GM12878 (cell line): ENCODE measurements around the gene SRC. TPM values are rescaled to one million over a fixed set of nuclear protein-coding genes. Genes with fewer than 3 reads are reported as not detected.

Experiments used
- ATAC-seq: fragments of 200-7000 bp; cut with Tn5 transposase; 3 replicates; pipeline ENCODE4 v1.9.1; 2020; ENCODE audit warnings: mild to moderate bottlenecking, moderate library complexity
- BruUV-seq: library from RNA; stranded (reverse); fragments of 400-500 nt; replicated peaks from 2 replicates; lab custom pipeline; 2021; lab: Mats Ljungman, UMichigan
- CTCF ChIA-PET: fragments of 300-600 bp; sonication (Branson Sonifier 250); formaldehyde crosslinking; extraction: SDS; loops from one replicate; lab custom pipeline; 2021; ENCODE audit warnings: inconsistent platforms; lab: Yijun Ruan, JAX
- POLR2A ChIA-PET: fragments of 350-600 bp; formaldehyde crosslinking; extraction: SDS; loops from one replicate; lab custom pipeline; 2021; ENCODE audit warnings: inconsistent platforms; lab: Charles Lee
- RAD21 ChIA-PET: fragments of 300-600 bp; sonication (Branson Sonifier 250); formaldehyde crosslinking; loops from one replicate; lab custom pipeline; 2023; ENCODE audit warnings: antibody characterized with exemption; ENCODE audit not compliant: unreplicated experiment; lab: Charles Lee
- SMC1A ChIA-PET: fragments of 300-600 bp; sonication (Branson Sonifier 250); formaldehyde crosslinking; loops from one replicate; lab custom pipeline; 2023; ENCODE audit not compliant: unreplicated experiment, uncharacterized antibody; lab: Charles Lee
- DNase-seq: peaks from one replicate; pipeline ENCODE4 v3.0.0-alpha.2; 2011; ENCODE audit warnings: low read depth, low spot score
- FAIRE-seq: peaks from 3 replicates; lab custom pipeline; 2011; peaks lifted over from hg19 to GRCh38; lab: Jason Lieb, UNC
- H2AFZ ChIP-seq: 2 replicates; pipeline ENCODE4 v1.6.0; 2011; ENCODE audit warnings: low read depth, low read length, control low read depth; ENCODE audit not compliant: control insufficient read depth
- H3K27ac ChIP-seq: 2 replicates; pipeline ENCODE4 v1.5.1; 2011; ENCODE audit warnings: control low read depth; ENCODE audit not compliant: control insufficient read depth, insufficient read depth
- H3K27me3 ChIP-seq, 2 experiments: replicated peaks in 1 of 2; 2 replicates each; pipeline versions ENCODE4 v1.6.0 to v1.6.1; 2011; ENCODE audit warnings: low read length in 1 of 2; ENCODE audit not compliant: control insufficient read depth in 2 of 2, insufficient read depth in 2 of 2
- H3K36me3 ChIP-seq, 2 experiments: 2 replicates each; pipeline ENCODE4 v1.5.1; 2011; ENCODE audit warnings: low read length in 1 of 2; ENCODE audit not compliant: control insufficient read depth in 2 of 2, insufficient read depth in 2 of 2
- H3K4me1 ChIP-seq: 2 replicates; pipeline ENCODE4 v1.6.1; 2011; ENCODE audit warnings: mild to moderate bottlenecking, low read length, moderate library complexity, mixed read lengths; ENCODE audit not compliant: control insufficient read depth, insufficient read depth
- H3K4me2 ChIP-seq: 2 replicates; pipeline ENCODE4 v1.6.0; 2011; ENCODE audit warnings: control low read depth; ENCODE audit not compliant: control insufficient read depth, insufficient read depth
- H3K4me3 ChIP-seq: fragments of 200-600 bp; sonication (generic); 2 replicates; pipeline ENCODE4 v1.5.1; 2016
- H3K79me2 ChIP-seq: 2 replicates; pipeline ENCODE4 v1.6.0; 2011; ENCODE audit warnings: low read length; ENCODE audit not compliant: control insufficient read depth, insufficient read depth
- H3K9ac ChIP-seq: 2 replicates; pipeline ENCODE4 v1.8.0; 2011; ENCODE audit warnings: low read length, control low read depth, mixed read lengths; ENCODE audit not compliant: control insufficient read depth, insufficient read depth
- H3K9me3 ChIP-seq: replicated peaks from 3 replicates; pipeline ENCODE4 v1.5.1; 2011; ENCODE audit warnings: mild to moderate bottlenecking, low read length; ENCODE audit not compliant: control insufficient read depth, insufficient read depth
- H4K20me1 ChIP-seq: 2 replicates; pipeline ENCODE4 v1.6.0; 2011; ENCODE audit not compliant: control insufficient read depth, insufficient read depth
- ATF3 ChIP-seq: IDR thresholded peaks from 2 replicates; pipeline ENCODE4 v1.6.1; 2011; ENCODE audit warnings: low read depth, mild to moderate bottlenecking, low read length, moderate library complexity, borderline replicate concordance; ENCODE audit errors: extremely low read depth
- CEBPZ ChIP-seq: fragments of 150-350 bp; IDR thresholded peaks from 2 replicates; pipeline ENCODE4 v1.6.1; 2016; ENCODE audit warnings: low read depth, low read length
- EED ChIP-seq: sonication (generic); IDR thresholded peaks from 2 replicates; pipeline ENCODE4 v1.6.1; 2016; ENCODE audit warnings: antibody characterized with exemption, low read depth
- EZH2 ChIP-seq: IDR thresholded peaks from 2 replicates; pipeline ENCODE4 v1.6.1; 2012; ENCODE audit warnings: low read depth, mild to moderate bottlenecking, control low read depth, inconsistent platforms, low read length, borderline replicate concordance; ENCODE audit not compliant: control insufficient read depth
- IRF5 ChIP-seq: fragments of 450-650 bp; IDR thresholded peaks from 2 replicates; pipeline ENCODE4 v1.6.1; 2017; ENCODE audit warnings: borderline replicate concordance
- MAX ChIP-seq: IDR thresholded peaks from 2 replicates; pipeline ENCODE4 v1.6.1; 2012; ENCODE audit warnings: low read depth, low read length, improper control_type of control experiment
- PAX8 ChIP-seq: fragments of 450-650 bp; IDR thresholded peaks from 2 replicates; pipeline ENCODE4 v1.6.1; 2017; ENCODE audit warnings: mild to moderate bottlenecking, moderate library complexity
- USF2 ChIP-seq: IDR thresholded peaks from 2 replicates; pipeline ENCODE4 v1.6.1; 2011; ENCODE audit warnings: low read depth, low read length, improper control_type of control experiment, borderline replicate concordance
- ZBTB40 ChIP-seq: fragments of 450-650 bp; IDR thresholded peaks from 2 replicates; pipeline ENCODE4 v1.6.1; 2016; ENCODE audit warnings: mild to moderate bottlenecking, moderate library complexity, borderline replicate concordance
- ZNF24 ChIP-seq: fragments of 450-650 bp; IDR thresholded peaks from 2 replicates; pipeline ENCODE4 v1.6.1; 2017; ENCODE audit warnings: antibody characterized with exemption, mild to moderate bottlenecking
- WGBS: methylation state at CpG from one replicate; pipeline ENCODE4 v1.1.6; 2016; ENCODE audit warnings: low lambda C conversion rate; ENCODE audit not compliant: insufficient replicate concordance, insufficient coverage; ENCODE audit errors: missing lambda C conversion rate; 5-methylcytosine and 5-hydroxymethylcytosine counted together
- in situ Hi-C: fragments of 300-500 bp; cut with MboI; formaldehyde crosslinking; loops from 9 replicates; pipeline ENCODE4 v1.14.3; 2018; ENCODE audit warnings: mixed read lengths
- intact Hi-C: fragments of 100-400 bp; cut with micrococcal nuclease; formaldehyde crosslinking; loops from one replicate; pipeline ENCODE4 v1.14.2; 2022; ENCODE audit not compliant: unreplicated experiment
- polyA plus RNA-seq, 11 experiments: library from polyadenylated mRNA; depleted of rRNA in 4 of 11; unstranded in 6 of 11; stranded (reverse) in 5 of 11; fragments of >200 nt; fragmentation: Nextera tagmentation in 4 of 11; fragmentation: Illumina TruSeq in 1 of 11; extraction: Ambion mirVana in 4 of 11; extraction: Trizol in 1 of 11; gene quantifications; 1 replicate in 1 of 11; 2 replicates in 10 of 11; pipeline versions ENCODE4 v1.2.1 to v1.2.3, GENCODE V29; 2011 to 2016; ENCODE audit warnings: inconsistent platforms in 2 of 11, missing spikeins in 2 of 11, low read depth in 1 of 11
- total RNA-seq, 4 experiments: library from RNA; depleted of rRNA in 3 of 4; stranded (reverse); fragments of >200 nt in 3 of 4; fragmentation: Illumina TruSeq in 1 of 4; extraction: Trizol in 1 of 4; gene quantifications; 2 replicates each; pipeline versions ENCODE4 v1.2.1 to v1.2.3, GENCODE V29; 2013 to 2021

SRC gene
- total and polyA plus RNA-seq, 10 of the 15 experiments (the other 5 are each of a cell fraction or from before 2014, with no cell fraction given) = 0.60 to 71.3 (median 27.2) TPM

GRCh38 chr20:37317316-37317715, 28.6 kb upstream of the SRC start:
- no peak overlapping the region for H3K9ac ChIP-seq
- H3K79me2 ChIP-seq = peaks cover 15% of the 10 kb centered on the region
- H3K27ac ChIP-seq = peak overlapping the region; percentile 93
- ChIA-PET CTCF (interaction anchor here (1.5 kb wide), 1 partner anchor 48 kb away, joined by 4 read pairs; no protein-coding TSS in a partner anchor), RAD21 (interaction anchor here (1.9 kb wide), 1 partner anchor 20 kb away, joined by 7 read pairs; no protein-coding TSS in a partner anchor), POLR2A (interaction anchor here (0.9 to 1.6 kb wide), 4 partner anchors 13 to 40 kb away, joined by 4 to 9 read pairs (median 4); no protein-coding TSS in a partner anchor), SMC1A (interaction anchor here (0.7 to 1.3 kb wide), 2 partner anchors 14 to 40 kb away, joined by 3 to 4 read pairs; no protein-coding TSS in a partner anchor)
- ATAC-seq (no peak), FAIRE-seq (no peak), DNase-seq (no peak)
- H4K20me1 ChIP-seq = no peaks in the 10 kb centered on the region
- WGBS = 86% methylated on average over 6 of the region's 6 CpGs
- H3K36me3 ChIP-seq = peaks cover 16 to 20% of the 10 kb centered on the region in 2 experiments; a peak in 3 of 4 replicates
- BruUV-seq = no TSS peak
- in situ Hi-C loops = no loop called here
- no peak overlapping the region for H3K4me3 ChIP-seq
- no peak overlapping the region for H2AFZ ChIP-seq
- no peaks in the 10 kb centered on the region; the same call in 2 of the 3 replicates for H3K9me3 ChIP-seq
- H3K4me2 ChIP-seq = no peak overlapping the region
- H3K27me3 ChIP-seq = no peaks in the 10 kb centered on the region
- H3K4me1 ChIP-seq = peaks cover 33% of the 10 kb centered on the region
- intact Hi-C loops = no loop called here
- no peak for TF ChIP-seq ATF3
- TF ChIP-seq MAX = no peak
- TF ChIP-seq EED = no peak
- TF ChIP-seq PAX8 = no peak
- no peak for TF ChIP-seq CEBPZ
- TF ChIP-seq ZNF24 = no peak
- TF ChIP-seq EZH2 = no peak
- TF ChIP-seq ZBTB40 = no peak
- no peak for TF ChIP-seq IRF5
- no peak for TF ChIP-seq USF2
